Left kidney (tissue), 2 donors: Measurements from ENCODE around the gene TUBB4B. TPM values are rescaled to one million over a fixed set of nuclear protein-coding genes. Genes with fewer than 3 reads are reported as not detected.

Experiments used
- DNase-seq: peaks from one replicate; pipeline ENCODE4 v3.0.0-alpha.2; 2013
- polyA plus RNA-seq: library from polyadenylated mRNA; unstranded; fragments of 120-200 nt; gene quantifications from one replicate; pipeline ENCODE4 v1.2.1, GENCODE V29; 2013; ENCODE audit not compliant: insufficient read length

TUBB4B gene
- polyA plus RNA-seq, 1 donor, result 345 TPM

GRCh38 chr9:137268538-137269201 lies 27.6 kb downstream of the TUBB4B start:
- no peak for DNase-seq

- DNase-seq, result no peak
These were observed 28.2 kb downstream of the TUBB4B start for GRCh38 chr9:137269231-137269772.

GRCh38 chr9:137270929-137271695 lies 30.0 kb downstream of the TUBB4B start:
- DNase-seq, result no peak

GRCh38 chr9:137271696-137272076 lies 30.6 kb downstream of the TUBB4B start:
- DNase-seq, result no peak

- DNase-seq, result no peak
These were observed 31.4 kb downstream of the TUBB4B start for GRCh38 chr9:137272241-137273094.

DNA sequence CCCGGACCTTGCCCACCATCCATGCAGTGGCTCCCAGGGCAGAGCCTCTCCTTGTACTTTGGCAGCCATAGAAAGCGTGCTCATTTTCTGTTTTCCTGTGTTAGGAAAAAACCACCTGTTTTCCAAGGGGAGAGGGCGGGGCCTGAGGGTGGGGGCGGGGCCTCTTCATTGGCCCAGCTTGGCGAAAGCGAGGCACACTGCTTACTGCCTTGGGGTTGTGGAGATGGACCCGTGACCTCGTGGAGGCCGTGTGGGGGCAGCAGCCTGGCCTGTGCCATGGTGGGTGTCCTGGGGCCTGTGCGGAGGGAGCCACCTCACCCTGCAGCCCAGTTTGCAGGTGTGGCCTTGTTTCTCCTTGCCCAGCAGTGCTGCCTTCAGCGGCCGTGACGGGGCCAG lies 32.0 kb downstream of the TUBB4B start:
- DNase-seq, result no peak

DNA sequence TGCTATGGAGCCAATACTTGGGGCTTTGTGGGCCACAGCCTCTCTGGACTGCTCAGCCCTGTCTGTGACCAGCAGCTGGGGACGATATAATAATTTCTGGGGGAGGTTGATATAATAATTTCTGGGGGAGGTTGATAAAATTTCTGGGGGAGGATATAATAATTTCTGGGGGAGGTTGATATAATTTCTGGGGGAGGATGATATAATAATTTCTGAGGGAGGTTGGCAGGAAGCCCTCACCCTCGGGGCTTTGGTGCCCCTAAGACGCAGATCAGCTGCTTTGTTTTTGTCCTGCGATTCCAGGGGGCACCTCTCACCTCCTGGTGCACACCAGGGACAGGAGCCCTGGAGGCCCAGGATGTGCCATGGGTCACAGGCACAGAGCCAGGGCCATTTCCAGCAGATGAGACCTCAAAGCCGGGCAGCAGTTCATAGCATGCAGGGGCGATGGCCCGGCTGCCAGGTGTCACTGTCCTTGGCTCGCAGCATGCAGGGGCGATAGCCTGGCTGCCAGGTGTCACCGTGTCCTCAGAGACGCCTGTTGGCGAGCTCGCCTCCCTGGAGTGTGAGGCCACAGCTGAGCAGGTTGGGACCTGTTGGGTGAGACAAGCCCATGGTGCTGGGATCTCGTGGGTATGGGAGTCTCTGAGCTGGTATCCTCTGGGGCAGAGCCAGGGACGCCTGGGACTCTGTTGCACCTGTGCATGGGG lies 32.7 kb downstream of the TUBB4B start:
- DNase-seq, result no peak

GRCh38 chr9:137275203-137275587 lies 34.1 kb downstream of the TUBB4B start:
- DNase-seq, result no peak

- no peak for DNase-seq
These were observed 34.7 kb downstream of the TUBB4B start for GRCh38 chr9:137275588-137276472.

DNA sequence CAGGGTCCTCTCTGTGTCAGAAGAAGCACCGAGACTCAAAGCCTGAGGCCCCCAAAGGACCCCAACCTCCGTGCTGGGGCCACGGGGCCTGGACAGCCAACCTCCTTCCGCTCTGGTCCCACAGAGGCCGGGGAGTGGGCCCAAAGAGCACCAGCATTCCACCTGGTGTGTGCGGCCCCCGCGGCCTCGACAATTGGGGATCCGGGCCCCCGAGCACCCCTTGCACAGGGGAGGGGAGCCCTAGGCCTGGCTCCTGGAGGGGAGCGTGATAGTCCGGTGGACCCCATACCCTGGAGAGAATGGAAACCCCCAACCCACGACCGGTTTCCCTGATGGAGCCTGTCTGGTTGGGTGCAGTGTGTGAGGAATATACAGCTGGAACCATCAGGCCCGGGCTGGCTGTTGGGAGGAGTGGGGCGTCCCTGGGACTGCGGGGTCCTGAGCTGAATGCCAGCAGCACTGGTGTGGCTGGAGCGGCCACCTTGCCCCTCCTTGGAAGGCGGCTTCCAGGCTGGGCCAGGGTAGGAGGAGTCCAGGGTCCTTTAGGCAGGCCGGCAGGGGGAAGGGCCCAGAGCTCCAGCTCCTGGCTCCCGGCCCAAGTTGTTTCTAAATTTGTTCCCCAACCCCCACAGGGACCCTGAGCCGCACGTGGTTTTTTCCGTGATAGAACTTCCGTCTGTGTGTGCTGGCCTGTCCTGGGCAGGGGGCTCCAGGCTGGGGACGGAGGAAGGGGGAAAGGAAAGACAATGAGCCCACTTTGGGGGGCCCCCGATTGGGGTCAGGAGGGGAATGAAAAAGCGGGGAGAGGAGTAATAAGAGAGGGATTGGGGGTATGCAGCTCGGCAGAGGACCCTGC lies 35.6 kb downstream of the TUBB4B start:
- DNase-seq, result peak; percentile 80

DNA sequence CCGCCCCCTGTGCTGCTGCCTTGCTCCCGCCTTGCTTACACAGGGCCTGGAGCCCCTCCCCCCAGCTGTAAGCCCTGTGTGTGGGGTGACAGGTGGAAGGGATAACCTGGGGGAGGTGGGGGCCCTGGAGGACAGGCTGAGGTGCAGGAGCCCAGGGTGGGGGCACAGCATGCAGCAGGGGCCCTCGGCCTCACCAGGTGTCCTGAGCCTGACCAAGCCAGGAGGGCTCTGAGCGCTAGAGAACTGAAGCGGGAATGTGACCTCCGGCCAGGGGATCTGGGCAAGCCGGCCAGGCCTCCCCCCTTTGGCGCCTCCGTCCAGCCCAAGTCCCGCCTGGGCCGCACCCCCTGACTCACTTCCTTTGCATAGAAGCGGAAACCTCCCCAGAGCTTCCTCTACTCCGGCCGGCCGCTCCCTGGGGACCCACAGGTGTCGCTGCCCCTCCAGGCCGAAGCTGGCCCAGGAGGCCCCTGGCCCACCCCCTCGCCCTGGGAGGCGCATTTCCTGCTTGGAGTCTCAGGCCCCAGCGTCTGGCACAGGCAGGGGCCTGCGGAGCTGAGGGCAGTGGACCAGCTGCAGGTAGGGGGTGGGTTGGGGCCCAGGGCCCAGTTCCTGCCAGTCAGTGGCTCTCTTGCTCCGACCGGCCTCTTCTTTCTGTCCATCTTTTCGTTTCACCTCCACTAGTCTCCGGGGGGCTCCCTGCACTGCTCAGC lies 36.4 kb downstream of the TUBB4B start, which contains the start of gene TOR4A:
TSS of gene TOR4A (plus strand) at position 398 of the 713 bp plus-strand sequence. CDS start 964 bp downstream, outside the sequence.
- no peak for DNase-seq

GRCh38 chr9:137278061-137278701 lies 37.1 kb downstream of the TUBB4B start:
- no peak for DNase-seq

DNA sequence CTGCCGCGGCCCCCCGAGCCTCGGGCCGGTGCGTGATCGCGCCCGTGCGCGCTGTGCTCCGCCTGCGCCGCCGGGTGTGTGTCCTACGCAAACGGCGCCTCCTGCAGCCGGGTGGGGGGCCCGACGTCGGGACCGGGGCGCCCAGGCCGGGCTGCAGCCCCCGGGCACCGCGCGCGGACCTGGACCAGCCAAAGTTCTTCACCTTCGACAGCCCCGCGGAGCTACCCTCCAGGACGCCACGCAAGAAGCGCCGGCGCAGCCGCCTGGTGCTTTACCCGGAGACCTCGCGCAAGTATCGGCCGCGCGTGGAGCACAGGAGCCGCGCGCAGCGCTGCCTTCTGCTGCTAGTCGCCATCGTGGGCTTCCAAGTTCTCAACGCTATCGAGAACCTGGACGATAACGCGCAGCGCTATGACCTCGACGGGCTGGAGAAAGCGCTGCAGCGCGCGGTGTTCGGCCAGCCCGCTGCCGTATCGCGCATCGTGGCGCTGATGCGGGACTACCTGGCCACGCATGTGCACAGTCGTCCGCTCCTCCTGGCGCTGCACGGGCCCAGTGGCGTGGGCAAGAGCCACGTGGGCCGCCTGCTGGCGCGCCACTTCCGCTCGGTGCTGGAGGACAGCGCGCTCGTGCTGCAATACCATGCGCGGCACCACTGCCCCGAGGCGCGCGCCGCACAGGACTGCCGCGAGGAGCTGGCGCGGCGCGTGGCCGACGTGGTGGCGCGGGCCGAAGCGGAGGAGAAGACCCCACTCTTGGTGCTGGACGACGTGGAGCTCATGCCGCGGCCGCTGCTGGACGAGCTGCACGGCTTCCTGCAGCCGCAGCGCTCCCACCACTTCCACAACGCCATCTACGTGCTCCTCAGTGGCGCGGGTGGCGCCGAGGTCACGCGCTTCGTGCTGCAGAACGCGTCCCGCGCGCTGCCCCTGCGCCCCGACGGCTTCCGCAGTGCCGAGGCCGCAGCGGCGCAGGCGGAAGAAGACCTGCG lies 37.9 kb downstream of the TUBB4B start:
- no peak for DNase-seq

DNA sequence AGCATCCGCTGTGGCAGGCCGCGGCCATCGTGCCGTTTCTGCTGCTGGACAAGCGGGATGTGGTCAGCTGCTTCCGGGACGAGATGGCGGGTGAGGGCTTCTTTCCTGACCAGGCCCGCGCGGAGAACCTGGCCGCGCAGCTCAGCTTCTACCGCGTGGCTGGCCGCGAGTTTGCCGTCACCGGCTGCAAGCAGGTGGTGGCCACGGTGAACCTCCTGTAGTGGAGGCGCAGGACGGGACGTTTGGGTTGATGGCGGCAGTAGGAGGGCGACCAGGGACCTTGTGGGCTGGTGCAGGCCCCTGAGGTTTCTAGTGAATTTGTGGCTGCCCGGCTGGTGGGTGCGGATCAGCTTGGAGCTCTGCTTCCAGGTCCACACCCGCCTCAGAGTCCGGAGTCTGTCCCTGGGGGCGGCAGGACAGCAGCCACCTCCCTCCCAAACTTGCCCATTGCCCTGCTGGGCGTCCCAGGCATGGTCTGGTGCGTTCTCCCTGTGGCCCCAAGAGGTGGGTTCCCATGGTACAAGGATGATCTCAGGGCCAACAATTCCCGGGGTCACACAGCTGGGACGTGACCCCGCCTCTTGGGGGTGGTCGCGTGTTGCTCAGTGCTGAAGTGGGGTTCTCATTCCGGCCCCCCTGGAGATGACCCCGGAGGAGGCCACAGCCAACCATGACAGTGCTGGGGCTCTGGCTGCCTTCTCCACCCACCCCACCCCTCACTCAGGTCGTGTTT lies 38.8 kb downstream of the TUBB4B start:
- DNase-seq, result no peak

DNA sequence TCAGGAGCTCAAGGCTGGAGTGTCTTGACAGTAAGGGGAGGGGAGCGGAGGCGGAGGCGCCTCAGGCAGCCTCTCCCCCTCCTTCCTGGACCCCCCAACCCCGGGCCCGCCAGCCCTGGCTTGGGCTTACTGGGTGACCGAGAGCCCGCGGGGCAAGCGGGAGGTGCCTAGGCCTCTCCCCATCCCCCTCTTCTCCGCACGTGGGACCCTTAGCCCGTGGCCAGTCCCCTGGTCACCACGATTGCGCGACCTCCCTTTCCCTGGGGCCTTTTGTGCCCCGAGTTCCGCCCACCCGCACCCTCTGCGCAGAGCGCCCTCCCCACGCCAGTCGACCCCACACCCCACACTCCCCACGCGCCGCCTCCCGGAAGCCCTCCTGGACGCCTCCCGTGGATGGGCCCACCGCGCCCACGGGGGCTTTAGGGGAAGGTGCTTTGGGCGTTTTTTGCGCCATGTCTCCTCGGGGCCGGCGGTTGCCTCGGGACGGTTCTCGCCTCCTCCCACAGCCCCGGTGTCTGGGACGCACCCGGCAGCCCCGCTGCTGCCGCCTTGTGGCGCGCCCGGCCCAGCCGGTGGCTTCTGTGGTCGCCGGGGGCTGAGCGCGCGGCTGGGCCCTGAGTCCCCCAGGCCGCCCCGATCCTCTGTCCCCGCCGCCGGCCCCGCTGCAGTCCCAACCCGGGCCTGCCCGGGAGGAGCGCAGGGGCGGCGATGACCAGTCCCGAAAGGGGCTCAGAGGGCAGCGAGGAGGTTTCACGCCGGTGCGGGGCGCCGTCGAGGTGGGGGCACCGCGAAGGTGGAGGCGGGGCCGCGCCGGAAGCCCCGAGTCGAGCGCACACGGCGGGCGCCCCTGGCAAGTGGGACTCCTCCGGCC lies 39.6 kb downstream of the TUBB4B start:
- DNase-seq, result no peak
